MV-4-11 (cell line): ENCODE results near the gene TCF7L1.
"Not testable (repeated sequence)": the region's sequence is repeated elsewhere in the genome, so short reads cannot be mapped to it uniquely, and the experiment has no call there.

ENCODE experiments used
- DNase-seq: peaks from one replicate; lab custom pipeline; 2025; lab: John Stamatoyannopoulos, UW

TCF7L1 gene

GRCh38 chr2:85184231-85184630 lies 51.0 kb downstream of the TCF7L1 start:
- no peak for DNase-seq

GRCh38 chr2:85184990-85185389 lies 51.8 kb downstream of the TCF7L1 start:
- DNase-seq: no peak

GRCh38 chr2:85185431-85185940 lies 52.3 kb downstream of the TCF7L1 start:
- DNase-seq: peak; percentile 47

DNA sequence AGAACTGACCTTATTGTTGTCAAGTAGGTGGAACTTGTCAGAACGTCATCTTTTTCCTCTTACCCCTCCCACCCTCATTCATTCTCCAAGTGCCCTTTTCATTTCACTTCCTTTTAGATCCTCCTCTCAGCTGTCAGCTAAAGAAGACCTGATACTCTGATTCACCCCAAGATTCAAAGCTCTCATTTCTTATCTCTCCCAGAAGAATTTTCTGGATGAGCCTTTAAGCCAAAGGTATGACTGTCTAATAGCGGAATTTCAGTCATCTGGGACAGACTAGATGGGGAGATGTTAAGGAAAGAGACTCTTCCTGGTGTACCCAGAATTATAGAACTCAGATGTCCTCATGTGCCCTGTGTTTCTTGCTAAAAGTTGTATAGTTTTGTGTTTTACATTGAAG lies 53.9 kb downstream of the TCF7L1 start:
- DNase-seq: peak; percentile 25

- no peak for DNase-seq
Measured at GRCh38 chr2:85188852-85189251, 55.7 kb downstream of the TCF7L1 start.

GRCh38 chr2:85189606-85190270 lies 56.5 kb downstream of the TCF7L1 start:
- DNase-seq: no peak

DNA sequence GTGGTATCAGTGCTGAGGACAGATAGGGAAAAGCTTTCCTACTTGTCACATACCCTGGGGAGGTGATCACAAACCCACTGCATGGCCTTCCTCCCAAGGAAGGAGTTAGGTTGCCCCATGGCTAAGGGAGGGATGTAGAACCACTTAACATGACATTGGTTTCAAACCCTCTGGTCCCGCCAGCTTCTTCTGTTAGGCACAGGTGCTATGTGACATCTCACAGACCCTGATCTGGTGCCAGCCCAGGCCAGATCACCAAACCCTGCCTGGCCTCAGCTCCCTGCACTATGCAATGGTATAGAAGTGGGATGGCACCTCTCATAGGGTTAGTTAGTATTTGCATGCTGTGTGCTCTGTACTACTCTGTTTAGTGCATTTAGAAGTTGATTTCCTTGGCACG lies 58.0 kb downstream of the TCF7L1 start:
- DNase-seq: no peak

- no peak for DNase-seq
Measured at GRCh38 chr2:85194780-85195480, 61.7 kb downstream of the TCF7L1 start.

DNA sequence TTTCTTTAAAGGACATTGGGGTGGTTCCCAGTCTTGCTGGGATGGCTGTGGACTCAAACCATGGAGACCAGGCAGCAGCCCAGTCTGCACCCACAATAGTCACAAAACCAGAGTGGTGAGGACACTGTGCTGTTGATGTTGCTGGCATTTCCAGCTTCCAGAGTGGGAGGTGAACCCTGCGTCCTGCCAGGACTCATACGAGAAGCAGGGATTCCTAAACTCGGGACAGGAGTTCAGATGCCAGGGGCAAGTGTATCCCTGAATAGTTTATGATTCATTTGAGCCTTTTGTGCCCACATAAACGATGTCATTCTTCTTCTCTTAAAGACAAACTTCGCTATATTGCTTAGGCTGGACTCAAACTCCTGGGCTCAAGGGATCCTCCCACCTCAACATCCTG lies 62.8 kb downstream of the TCF7L1 start:
- DNase-seq: no peak

GRCh38 chr2:85199698-85200097 lies 66.5 kb downstream of the TCF7L1 start:
- DNase-seq: no peak

- DNase-seq: no peak
Measured at GRCh38 chr2:85209887-85210286, 76.7 kb downstream of the TCF7L1 start.

GRCh38 chr2:85210511-85210910 lies 77.3 kb downstream of the TCF7L1 start:
- DNase-seq: no peak

GRCh38 chr2:85211606-85212005 lies 78.4 kb downstream of the TCF7L1 start:
- DNase-seq: not testable (repeated sequence)

DNA sequence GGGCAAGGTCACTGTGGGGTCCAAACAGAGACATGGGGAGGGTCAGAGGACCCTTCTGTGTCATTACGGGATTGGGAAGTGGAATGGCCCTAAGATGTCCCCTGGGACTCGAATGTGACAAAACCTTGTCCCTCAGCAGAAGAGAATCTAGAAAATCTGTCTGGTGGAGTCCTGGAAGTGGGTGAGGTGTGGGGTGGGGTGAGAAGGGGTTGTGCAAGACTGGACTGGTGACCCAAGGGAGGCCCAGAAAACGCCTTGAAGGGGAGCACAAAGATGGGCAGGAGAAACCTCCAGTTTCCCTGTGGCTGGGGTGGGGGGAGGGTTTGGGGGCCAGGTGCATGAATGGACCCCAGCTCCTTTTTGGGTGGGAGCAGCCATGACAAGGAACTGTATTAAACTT lies 79.6 kb downstream of the TCF7L1 start:
- no peak for DNase-seq

GRCh38 chr2:85213404-85213803 lies 80.2 kb downstream of the TCF7L1 start:
- no peak for DNase-seq

DNA sequence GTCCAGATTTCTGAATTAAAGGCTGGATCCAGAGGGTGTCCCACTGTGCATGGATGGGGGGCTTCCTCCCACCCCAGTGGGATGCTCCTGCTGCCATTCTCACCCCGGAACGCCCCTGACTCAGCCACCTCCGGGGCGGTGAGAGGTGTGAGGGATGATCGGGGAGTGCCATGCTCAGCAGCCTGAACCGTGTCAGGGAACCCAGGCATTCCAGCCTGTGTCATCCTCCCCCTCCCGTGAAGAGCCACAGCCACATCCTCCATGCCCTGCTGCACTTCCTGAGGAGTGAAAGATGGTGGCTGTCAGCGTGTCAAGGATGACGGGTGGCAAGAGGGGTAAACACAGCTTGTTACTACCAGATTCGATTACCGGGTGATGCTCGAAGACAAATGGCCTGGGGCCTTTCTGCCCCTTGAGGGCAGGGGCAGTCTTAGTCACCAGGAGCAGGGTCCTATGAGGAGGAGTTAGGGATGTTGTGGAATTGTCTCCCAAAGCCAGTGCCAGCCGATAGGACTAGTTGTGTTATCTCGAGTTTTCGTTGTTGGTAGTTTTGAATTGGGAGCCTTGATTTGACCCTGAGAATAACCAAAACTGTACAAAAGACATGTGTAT lies 80.8 kb downstream of the TCF7L1 start:
- DNase-seq: no peak

DNA sequence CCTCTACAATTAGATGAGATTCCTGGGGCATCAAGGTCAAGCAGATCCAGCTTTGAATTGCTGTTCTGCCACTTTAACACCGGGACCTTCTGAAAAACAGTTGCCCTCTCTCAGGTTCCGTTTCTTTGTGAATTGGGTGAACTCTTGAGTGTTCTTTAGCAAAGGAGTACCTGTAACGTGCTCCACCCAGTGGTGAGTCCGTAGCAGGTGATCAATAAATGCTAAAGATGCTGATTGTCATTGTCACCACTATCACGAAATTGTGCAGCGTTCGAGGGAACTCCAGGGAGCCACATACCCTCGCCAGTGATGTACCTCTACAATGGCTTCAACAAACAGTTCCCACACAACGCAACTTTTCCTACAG lies 81.9 kb downstream of the TCF7L1 start:
- DNase-seq: no peak

DNA sequence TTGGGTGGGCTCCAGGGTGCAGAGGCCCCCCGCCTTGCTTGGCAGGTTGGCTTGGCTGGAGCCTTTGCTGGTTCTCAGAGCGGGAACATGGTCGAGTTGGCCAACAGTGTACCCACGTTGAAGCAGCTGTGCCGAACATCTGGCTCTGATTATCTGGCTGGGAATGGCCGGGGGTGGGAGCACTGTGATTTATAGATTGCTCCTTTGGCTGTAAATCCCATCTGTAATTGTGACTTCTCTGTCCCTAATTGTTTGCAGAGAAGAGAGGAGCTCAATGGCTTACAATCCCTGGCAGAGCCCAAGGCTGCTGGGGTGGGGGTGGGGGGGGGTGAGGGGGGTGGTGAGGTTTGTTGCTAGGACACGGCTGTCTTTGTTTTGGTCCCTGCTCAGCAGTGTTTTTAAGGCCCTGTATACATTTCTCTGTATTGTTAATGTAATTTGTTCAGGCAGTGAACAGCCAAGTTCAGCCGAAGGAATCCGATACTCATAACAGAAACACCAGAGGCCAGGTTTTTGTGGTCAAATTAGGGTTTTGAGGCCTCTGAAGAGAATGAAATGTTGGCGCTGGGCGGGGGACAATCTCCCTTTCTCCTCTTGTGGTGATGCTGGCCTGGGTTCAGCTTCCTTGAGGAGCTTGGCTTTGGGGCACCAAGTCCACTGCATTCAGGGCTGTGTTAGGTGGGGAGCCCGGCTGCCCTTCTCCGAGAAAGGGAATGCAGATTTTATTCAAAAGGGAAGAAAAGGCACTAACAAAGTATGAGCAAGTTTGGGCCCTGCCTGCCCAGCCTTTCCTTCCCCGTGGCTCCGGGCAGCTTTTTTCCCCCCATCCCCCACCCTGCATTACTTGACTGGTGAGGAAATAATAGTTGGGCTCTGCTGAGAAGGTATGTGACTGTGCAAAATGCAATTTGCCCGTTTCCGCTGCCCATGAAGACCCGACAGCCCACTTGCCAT lies 82.5 kb downstream of the TCF7L1 start:
- DNase-seq: no peak

- no peak for DNase-seq
Measured at GRCh38 chr2:85216927-85217326, 83.7 kb downstream of the TCF7L1 start.

GRCh38 chr2:85221067-85221691 lies 88.0 kb downstream of the TCF7L1 start:
- no peak for DNase-seq

DNA sequence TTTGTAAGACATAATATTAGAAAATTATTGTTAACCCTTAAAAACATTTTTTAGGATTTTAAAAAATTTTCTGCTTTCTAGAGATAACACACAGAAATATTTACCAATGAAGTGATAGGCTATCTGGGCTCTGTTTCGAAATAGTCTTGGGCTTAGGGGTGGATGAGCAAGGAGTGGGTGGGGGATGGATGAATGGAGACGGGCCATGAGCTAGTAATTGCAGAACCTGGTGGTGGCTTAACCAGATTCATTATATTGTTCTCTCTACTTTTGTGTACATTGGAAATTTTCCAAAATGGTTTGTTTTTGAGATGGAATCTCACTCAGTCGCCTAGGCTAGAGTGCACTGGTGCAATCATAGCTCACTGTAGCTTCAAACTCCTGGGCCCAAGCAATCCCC lies 89.6 kb downstream of the TCF7L1 start:
- no peak for DNase-seq

DNA sequence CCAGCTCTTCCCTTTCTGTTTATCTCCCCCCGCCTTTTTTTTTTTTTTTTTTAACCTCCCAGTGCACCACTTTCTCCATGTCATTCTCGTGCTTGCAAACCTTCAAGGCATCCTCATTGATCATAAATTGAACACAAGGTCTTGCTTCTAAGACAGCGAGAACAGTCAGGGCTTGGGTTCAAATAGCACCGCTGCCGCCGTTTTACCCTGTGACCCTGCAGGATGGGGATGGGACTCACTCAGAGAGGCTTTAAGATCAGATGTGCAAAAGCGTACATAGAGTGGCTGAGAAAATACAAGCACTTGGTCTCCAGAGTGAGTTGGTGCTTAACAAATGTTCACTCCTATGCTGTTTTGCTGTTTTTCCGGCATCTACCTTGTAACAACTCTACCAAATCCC lies 93.6 kb downstream of the TCF7L1 start:
- DNase-seq: no peak
